HG02870 (cell line): ENCODE data around the gene BBS9.
"Not testable (repeated sequence)": the region's sequence is repeated elsewhere in the genome, so short reads cannot be mapped to it uniquely, and the experiment has no call there.

Experiments
- ATAC-seq: cut with Tn5 transposase; IDR thresholded peaks from one replicate; pipeline ENCODE4 v1.9.1; 2021; ENCODE audit warnings: mild to moderate bottlenecking, moderate library complexity; ENCODE audit not compliant: unreplicated experiment

BBS9 gene

DNA sequence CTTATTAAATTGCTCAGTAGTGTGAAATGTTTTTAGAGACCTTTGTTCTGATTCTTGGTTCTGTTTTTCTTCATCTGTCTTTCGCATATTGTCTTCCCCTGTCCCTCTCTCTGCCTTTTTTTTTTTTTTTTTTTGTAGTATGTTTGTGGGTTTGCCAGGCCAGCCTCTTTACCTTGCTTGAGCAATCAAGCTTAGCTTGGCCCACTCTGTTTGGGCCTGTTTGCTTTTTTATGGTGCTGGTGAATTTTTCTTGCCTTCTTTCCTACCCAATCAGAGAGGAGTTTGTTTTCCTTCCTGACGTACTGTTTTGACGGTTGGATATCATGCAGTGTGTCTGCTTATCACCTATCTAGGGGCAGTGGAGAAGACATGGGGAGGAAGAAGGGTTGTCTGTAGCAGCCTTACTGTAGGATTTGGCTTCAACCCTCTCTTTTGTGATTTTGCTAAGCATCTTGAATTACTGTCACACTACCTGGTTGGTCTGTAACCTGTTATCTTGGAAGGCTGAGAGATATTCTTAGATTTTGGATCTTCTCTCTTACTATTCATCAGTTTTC is 64.0 kb downstream of the BBS9 start:
- ATAC-seq, result no peak

GRCh38 chr7:33195264-33195663 is 65.9 kb downstream of the BBS9 start:
- ATAC-seq, result no peak

DNA sequence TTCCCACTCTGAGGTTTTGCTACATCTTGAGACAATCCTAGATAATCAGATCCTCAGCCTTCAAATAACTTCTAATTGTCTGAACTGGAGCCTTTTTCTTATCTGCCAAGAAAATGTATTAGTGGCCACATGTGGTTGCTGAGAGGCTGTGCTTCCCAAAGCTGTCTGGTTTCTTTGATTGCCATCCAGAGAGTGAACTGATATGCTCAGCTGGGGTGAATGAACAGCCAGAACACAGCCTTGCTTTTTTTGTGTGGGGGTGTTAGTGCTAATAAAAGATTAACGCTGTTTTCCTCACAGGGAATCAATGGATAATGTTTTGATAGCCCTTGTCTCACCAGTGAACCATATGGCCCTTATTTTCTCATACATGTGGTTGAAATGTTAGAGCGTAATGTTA is 66.9 kb downstream of the BBS9 start:
- no peak for ATAC-seq

DNA sequence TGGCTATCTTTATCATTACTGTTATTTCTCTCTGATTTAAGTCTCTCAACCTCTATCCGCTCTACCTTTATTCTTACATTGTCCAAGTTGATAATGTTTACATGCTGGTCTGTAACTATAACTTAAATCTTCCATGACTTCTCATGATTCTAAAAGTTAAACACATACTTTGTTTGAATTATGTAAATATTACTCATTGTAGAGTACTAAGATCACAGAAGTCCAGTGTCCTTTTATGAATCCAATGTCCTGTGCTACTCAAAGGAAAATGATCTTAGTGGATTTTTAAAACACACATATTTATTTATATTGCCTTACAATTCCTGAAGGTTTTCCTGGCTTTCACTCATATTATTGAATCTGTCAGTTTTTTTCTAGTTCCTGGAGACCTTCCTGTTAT is 70.9 kb downstream of the BBS9 start:
- no peak for ATAC-seq

DNA sequence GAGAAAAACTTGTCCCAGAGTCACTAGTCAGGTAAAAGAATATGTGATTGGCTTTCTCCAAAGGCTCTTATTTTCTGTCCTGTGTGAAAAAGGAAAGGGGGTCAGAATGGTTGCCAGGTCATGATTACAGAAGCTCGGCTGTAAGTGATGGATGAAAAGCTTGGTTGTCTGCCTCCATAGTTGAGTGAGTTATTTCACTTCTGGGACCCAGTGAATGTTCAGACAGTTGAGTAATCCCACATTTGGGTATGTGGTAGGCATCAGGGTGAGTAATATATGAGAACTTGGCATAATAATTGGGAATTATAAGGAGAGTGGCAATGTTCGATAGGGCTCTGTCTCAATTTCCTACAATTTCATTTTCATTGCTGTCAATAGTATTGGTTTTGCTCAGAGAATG is 72.5 kb downstream of the BBS9 start:
- ATAC-seq, result no peak

GRCh38 chr7:33210958-33211357 is 81.6 kb downstream of the BBS9 start:
- ATAC-seq, result no peak

DNA sequence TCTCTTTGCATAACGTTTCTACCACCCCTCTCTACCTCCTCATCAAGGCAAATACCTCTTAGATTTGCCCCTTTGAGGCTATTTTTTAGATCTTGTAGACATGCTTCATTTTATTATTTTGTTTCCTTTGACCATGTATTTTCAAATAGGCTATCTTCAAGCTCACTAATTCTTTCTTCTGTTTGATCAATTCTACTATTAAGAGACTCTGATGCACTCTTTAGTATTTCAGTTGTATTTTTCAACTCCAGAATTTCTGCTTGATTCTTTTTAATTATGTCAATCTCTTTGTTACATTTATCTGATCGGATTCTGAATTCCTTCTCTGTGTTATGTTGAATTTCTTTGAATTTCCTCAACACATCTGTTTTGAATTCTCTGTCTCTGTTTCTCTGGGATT is 82.8 kb downstream of the BBS9 start:
- no peak for ATAC-seq

GRCh38 chr7:33215992-33216391 is 86.6 kb downstream of the BBS9 start:
- ATAC-seq, result no peak

- ATAC-seq, result no peak
These were observed 88.2 kb downstream of the BBS9 start for GRCh38 chr7:33217595-33217994.

- not testable (repeated sequence) for ATAC-seq
These were observed 89.6 kb downstream of the BBS9 start for GRCh38 chr7:33218841-33219535.

DNA sequence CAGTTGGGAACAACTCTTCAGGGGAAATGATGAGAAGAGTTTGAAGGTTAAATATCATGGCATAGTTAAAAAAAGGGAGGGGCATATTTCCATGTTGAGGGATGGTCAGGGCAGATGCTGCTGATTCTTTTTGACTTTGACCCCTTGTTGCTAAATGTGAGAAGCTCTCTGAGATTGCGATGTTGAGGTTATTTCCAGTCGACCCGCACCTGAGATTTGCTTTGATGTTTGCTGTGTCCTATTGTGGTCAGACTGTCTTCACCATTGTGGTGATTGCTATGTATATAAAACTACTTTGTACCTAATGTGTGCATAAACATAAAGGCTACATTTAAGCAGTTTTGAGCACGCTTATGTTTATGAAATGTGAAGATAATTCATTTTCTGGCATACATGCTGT is 90.9 kb downstream of the BBS9 start:
- no peak for ATAC-seq

DNA sequence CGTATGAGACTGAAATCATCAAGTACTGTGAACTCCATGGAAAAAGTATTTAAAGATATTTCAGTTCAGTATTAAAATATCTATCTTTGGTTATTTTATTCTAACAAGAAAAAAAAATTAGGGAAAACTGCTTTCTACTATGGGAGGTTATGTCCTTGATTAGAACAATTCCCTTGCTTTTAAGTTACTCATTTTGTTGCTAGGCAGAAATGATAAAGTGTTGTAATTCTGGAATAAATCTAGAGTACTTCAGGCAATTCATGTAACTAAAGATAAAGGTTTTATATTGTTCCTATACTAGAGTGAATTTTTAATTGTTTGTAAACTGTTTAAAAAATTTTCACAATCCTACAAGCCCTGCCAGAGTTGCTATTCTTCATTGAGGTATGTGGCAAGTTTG is 92.0 kb downstream of the BBS9 start:
- ATAC-seq, result no peak

DNA sequence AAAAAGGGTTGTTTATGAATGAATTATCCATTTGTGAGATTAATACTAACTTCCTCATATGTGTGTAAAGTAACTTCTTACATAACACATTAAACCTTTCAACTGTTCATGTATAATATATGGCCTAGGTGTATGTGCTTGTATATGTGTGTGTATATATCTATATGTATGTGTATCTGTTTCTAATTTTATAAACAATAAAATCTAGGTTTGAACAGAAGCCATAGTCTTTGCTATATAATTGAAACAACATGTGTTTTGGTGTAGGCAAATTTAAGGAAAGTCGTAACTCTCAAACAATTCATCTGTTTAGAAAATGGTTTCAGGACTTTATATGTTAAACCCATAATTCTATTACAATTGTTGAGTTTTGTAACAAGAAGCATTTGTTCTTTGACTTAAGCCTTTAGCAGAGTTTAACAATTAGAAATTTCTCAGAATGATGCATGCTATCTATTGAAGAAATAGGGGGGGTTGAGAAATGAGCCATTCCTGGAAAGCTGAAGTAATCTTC is 103.3 kb downstream of the BBS9 start:
- ATAC-seq, result no peak

GRCh38 chr7:33233659-33234058 is 104.3 kb downstream of the BBS9 start:
- ATAC-seq, result no peak

- ATAC-seq, result no peak
These were observed 107.7 kb downstream of the BBS9 start for GRCh38 chr7:33237036-33237435.

- no peak for ATAC-seq
These were observed 114.0 kb downstream of the BBS9 start for GRCh38 chr7:33243319-33243881.

- ATAC-seq, result no peak
These were observed 119.3 kb downstream of the BBS9 start for GRCh38 chr7:33248671-33249070.

DNA sequence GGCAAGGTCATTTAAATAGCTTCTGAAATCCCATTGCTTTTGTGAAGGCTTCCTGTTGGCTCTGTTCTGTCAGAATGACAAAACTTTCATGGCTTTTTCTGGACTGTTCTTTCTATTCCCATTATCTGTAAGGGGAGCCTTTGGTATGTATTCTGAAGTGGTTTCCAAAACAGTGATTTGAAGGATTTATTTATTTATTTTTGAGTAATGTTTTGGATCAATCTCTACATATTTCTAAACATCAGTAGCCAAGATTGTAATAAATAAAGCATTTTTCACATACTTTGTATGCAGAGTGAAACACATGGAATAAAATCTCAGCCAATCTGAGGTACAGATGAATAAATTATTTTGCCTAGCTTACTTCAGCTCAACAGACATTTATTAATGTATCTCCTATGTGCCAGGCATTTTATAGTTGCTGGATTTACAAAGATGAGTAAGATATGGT is 121.1 kb downstream of the BBS9 start:
- no peak for ATAC-seq

GRCh38 chr7:33251301-33251700 is 121.9 kb downstream of the BBS9 start:
- no peak for ATAC-seq

- no peak for ATAC-seq
These were observed 129.2 kb downstream of the BBS9 start for GRCh38 chr7:33258491-33258951.

DNA sequence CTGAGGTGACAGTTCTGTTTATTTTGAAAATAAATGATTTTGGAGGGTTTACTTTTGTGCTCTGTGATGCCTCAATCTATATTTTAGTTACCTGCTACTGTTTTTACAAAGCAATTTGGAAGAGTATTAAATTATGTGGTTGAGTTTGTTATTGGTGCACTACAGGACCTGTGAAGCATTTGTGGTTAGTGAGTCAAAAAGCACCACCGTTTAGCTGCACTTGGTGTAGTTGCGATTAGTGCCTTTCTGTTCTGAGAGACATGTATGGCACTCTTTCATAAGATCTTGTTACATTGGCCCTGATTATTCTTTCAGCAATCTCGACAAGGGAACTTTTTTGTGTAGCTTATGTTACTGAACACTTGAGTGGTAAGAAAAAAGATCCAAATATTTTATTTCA is 132.2 kb downstream of the BBS9 start:
- peak; percentile 94 for ATAC-seq

- no peak for ATAC-seq
These were observed 133.1 kb downstream of the BBS9 start for GRCh38 chr7:33262476-33262875.
